ENCODE data around the gene CLTCL1. TPM values are rescaled to one million over a fixed set of nuclear protein-coding genes. Genes with fewer than 3 reads are reported as not detected.

CLTCL1 gene
- total RNA-seq, 1 donor from 2014 or later, result 18.0 TPM

GRCh38 chr22:19224985-19225384, 66.5 kb downstream of the CLTCL1 start:
- no peak for DNase-seq (ENCODE audit: low spot score)
- intact Hi-C loops (cut with DNase I), result loop anchor here (10.0 kb wide), 1 partner anchor 250 kb away; the partner anchor contains the start of genes CDC45 and UFD1

DNA sequence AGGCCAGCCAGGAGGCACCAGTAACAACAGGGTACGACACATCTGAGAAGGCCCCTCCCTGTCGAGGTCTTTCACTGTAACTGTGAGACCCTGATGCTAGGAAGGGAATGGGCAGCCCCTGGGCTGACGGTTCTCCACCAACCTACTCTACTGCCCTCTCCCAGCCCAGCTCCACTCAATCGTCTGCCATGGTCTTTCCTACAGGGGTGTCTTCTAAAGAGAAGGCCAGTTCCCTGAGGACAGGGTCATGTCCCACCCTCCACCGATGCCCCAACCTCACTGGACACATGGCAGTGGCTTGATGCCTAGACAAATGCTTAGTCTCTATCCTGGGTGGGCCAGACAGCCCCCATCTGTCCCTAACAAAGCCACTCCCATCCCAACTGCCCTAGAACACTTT, 67.0 kb downstream of the CLTCL1 start:
- DNase-seq (ENCODE audit: low spot score), result no peak
- intact Hi-C loops (cut with DNase I), result loop anchor here (10.0 kb wide), 1 partner anchor 250 kb away; the partner anchor contains the start of genes CDC45 and UFD1

DNA sequence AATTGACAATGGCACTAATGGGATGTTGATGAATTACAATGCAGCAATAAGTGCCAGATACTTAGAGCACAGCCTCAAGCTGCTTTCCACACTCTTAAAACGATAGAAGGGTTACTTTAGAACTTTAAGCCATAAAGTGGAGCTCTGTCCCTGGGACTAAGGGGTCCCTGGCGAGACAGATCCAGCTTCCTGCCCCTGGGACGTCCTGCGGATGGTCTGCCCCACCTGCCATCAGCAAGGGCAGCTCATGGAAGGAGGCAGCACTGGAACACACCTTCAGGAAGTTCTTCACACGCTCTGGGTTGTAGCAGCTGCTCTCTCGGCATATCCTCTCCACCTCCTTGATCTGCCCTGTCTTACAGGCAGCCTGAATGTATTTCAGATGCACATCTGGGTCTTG, 67.9 kb downstream of the CLTCL1 start:
- intact Hi-C loops (cut with DNase I), result loop anchor here (10.0 kb wide), 1 partner anchor 251 kb away; the partner anchor contains the start of genes CDC45 and UFD1
- no peak for DNase-seq (ENCODE audit: low spot score)

DNA sequence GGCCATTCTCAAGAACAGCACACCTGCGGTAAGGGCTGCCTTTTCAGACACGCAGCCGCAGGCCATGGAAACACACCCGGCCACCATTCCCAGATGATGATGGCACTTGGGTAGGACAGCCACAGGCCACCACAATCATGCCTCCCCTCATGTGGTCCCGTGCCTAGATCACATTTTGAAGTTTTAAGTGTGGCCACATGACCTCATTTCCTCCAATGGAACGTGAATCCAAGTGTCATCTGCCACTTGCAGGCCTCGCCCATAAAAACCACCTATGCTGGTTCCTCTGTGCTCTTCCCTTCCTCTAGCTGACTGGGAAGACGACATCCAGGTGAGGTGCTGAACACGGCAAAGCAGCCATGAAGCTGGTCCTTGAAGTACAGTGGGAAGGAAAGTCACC, 68.4 kb downstream of the CLTCL1 start:
- intact Hi-C loops (cut with DNase I), result loop anchor here (10.0 kb wide), 1 partner anchor 252 kb away; the partner anchor contains the start of genes CDC45 and UFD1
- no peak for DNase-seq (ENCODE audit: low spot score)

- DNase-seq (ENCODE audit: low spot score), result no peak
- intact Hi-C loops (cut with DNase I), result loop anchor here (10.0 kb wide), 1 partner anchor 252 kb away; the partner anchor contains the start of genes CDC45 and UFD1
Observed at GRCh38 chr22:19222242-19223005, 69.1 kb downstream of the CLTCL1 start.

DNA sequence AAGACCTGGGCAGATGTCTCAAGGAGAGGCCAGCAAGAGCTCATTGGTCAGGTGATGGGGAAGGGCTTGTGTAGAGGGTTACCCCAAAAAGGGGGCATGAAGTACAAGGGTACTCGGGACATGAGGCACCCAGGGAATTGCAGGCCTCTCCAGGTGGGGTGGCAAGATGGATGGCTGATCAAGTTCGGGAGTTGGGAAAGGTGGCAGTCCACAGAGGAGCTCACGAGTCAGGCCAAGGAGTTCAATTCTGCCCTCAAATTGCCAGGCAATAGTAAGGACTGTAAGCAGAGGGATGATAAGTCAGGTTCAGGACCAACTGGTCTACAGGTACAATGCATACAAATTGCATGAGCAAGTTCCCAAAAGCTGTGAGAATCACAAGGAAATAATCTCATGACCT, 70.7 kb downstream of the CLTCL1 start:
- intact Hi-C loops (cut with DNase I), result loop anchor here (10.0 kb wide), 1 partner anchor 254 kb away; the partner anchor contains the start of genes CDC45 and UFD1

GRCh38 chr22:19218541-19219233, 72.8 kb downstream of the CLTCL1 start:
- DNase-seq (ENCODE audit: low spot score), result no peak

More for the DNA sequence above, 70.7 kb downstream of the CLTCL1 start:
- DNase-seq (ENCODE audit: low spot score), result no peak

GRCh38 chr22:19216579-19216978, 74.9 kb downstream of the CLTCL1 start:
- no peak for DNase-seq (ENCODE audit: low spot score)
- intact Hi-C loops (cut with DNase I), result no loop called here

More at GRCh38 chr22:19218541-19219233, 72.8 kb downstream of the CLTCL1 start:
- intact Hi-C loops (cut with DNase I), result no loop called here

DNA sequence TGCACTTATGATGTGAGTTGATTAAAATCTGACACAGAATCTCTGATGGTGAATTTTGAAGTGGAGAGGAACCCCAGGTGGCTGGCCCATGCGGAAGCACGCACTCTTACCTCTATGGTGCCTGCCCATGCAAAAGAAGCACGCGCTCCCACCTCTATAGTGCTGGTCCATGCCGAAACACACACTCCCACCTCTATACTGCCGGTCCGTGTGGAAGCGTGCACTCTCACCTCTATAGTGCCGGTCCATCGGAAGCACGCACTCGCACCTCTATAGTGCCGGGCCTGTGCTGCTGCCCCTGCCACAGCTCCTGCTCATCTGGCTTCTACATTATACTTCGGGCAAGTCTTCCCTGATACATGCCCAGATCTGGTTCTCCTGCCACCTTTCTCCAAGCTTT, 76.2 kb downstream of the CLTCL1 start:
- DNase-seq (ENCODE audit: low spot score), result no peak
- intact Hi-C loops (cut with DNase I), result no loop called here

GRCh38 chr22:19214078-19214473, 77.4 kb downstream of the CLTCL1 start:
- no peak for DNase-seq (ENCODE audit: low spot score)
- intact Hi-C loops (cut with DNase I), result no loop called here

DNA sequence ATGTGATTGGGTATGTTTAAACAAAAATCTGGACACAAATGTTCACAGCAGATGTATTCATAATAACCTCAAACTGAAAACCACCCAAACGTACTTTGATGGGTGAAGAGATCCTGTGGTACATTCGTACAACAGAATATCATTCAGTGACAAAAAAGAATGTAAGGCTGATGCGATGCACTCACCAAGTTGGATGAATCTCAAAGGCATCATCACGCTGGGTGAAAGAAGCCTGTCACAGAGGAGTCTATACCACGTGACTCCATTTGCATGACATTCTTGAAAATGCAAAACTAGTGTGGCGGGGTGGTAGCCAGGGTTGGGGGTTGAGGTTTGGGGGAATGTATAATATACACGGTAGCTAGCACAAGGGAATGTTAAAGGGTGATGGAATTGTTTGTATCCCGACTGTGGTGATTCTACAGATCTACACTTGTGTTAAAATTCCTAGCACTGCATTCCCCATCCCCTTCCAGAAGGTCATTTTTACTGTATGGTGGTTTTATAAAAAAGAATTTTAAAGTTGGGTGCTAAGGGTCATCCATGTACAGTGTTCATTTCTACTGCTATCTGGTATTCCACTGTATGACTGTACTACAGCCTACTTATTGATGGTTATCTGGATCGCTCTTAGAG, 78.0 kb downstream of the CLTCL1 start:
- intact Hi-C loops (cut with DNase I), result no loop called here
- no peak for DNase-seq (ENCODE audit: low spot score)

DNA sequence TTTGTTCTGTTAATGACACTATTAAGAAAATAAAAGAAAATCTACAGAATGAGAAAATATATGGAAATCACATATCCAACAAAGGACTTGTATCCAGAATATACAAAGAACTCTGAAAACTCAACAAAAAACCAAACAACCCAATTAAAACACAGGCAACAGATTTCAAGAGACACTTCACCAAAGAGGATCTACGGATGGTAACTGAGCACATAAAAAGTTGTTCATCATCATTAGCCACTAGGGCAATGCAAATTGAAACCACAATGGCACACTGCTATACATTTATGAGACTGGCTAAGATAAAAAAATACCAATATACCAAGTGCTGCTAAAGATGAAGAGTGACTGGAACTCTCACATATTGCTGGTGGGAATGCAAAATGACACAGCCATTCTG, 78.5 kb downstream of the CLTCL1 start:
- intact Hi-C loops (cut with DNase I), result no loop called here
- no peak for DNase-seq (ENCODE audit: low spot score)

DNA sequence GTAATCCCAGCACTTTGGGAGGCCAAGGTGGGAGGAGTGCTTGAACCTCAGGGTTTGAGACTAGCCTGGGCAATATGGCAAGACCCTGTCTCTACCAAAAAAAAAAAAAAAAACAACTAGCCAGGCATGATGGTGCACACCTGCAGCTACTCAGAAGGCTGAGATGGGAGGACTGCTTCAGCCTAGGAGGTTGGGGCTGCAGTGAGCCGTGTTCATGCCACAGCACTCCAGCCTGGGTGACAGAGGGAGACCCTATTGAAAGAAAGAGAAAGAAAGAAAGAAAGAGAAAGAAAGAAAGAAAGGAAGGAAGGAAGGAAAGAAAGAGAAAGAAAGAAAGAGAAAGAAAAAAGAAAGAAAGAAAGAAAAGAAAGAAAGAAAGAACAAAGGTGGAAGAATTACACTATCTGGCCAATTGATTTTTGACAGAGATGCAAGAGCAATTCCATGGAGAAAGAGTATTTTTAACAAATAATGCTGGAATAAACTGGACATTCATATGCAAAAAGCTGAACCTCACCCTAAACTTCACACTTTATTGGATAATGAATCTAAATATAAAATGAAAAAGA, 79.1 kb downstream of the CLTCL1 start:
- intact Hi-C loops (cut with DNase I), result no loop called here
- no peak for DNase-seq (ENCODE audit: low spot score)

GRCh38 chr22:19210188-19210587, 81.3 kb downstream of the CLTCL1 start:
- intact Hi-C loops (cut with DNase I), result no loop called here
- DNase-seq (ENCODE audit: low spot score), result no peak

DNA sequence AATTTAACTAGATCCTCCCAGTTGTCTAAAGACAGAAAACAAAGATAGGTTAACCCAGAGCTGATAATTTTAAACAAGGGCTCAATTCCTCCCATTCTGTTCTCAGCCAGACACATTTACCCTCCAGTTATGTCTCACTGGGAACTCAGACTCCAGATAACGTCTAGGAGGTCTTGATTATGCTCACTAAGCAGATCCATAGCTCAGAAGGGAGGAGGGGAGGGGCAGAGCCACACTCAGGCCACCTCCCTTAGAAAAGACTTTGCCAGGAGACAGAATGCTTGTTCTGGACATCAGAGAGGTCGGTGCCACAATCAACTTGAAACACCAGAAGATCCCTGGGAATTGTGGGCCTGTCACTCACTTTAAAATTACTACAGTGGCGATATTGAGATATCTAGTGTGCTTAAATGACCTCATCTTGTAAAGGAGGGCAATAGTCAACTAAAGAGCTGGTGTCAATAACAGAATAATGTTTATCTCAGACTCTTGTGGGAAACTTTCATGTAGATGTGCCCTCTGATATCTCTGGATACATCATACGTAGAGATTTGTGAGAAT, 83.2 kb downstream of the CLTCL1 start:
- intact Hi-C loops (cut with DNase I), result loop anchor here (10.0 kb wide), 1 partner anchor 64 kb away; the partner anchor contains the start of gene ESS2
- no peak for DNase-seq (ENCODE audit: low spot score)

DNA sequence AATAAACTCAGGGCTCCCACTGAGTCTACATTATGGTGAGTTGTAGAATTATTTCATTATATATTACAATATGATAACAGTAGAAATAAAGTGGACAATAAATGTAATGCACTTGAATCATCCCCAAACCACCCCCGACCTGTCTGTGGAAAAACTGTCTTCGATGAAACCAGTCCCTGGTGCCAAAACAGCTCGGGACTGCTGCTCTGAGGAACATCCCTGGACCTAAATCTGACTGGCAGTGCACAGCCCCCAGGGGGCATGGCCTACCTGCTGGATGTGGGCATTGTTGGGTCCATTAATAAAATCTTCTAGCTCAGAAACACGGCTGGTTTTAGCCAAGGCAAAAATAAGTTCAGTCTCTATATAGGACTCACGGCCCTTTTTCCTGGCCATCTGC, 83.6 kb downstream of the CLTCL1 start:
- DNase-seq (ENCODE audit: low spot score), result no peak
- intact Hi-C loops (cut with DNase I), result loop anchor here (10.0 kb wide), 1 partner anchor 63 kb away; the partner anchor contains the start of gene ESS2

DNA sequence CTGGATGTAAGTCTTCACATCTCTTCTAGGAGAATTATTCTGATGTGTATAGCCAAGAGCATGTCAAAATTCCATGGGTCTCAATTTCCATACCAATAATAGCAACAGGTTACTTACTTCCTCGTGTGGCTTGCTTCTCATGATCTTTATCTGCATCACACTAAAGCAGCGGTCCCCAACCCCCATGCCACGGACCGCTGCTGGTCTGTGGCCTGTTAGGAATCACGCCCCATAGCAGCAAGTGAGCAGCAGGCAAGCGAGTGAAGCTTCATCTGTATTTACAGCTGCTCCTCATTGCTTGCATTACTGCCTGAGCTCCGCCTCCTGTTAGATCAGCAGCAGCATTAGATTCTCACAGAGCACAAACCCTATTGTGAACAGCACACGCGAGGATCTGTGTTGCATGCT, 84.1 kb downstream of the CLTCL1 start:
- intact Hi-C loops (cut with DNase I), result loop anchor here (10.0 kb wide), 1 partner anchor 63 kb away; the partner anchor contains the start of gene ESS2
- DNase-seq (ENCODE audit: low spot score), result no peak

DNA sequence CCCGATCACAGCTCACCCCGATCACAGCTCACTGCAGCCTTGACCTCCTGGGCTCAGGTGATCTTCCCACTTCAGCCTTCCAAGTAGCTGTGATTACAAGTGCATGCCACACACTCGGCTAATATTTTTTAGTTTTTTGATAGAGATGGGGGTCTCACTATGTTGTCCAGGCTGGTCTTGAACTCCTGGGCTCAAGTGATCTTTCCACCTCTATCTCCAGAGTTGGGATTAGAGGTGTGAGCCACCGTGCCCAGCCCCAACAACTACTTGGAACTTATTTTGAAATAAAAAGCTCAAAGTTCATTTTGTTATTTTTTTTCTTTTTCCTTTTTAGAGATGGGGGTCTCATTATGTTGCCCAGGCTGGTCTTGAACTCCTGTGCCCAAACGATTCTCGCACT, 85.2 kb downstream of the CLTCL1 start:
- no peak for DNase-seq (ENCODE audit: low spot score)
- intact Hi-C loops (cut with DNase I), result loop anchor here (10.0 kb wide), 1 partner anchor 61 kb away; the partner anchor contains the start of gene ESS2

DNA sequence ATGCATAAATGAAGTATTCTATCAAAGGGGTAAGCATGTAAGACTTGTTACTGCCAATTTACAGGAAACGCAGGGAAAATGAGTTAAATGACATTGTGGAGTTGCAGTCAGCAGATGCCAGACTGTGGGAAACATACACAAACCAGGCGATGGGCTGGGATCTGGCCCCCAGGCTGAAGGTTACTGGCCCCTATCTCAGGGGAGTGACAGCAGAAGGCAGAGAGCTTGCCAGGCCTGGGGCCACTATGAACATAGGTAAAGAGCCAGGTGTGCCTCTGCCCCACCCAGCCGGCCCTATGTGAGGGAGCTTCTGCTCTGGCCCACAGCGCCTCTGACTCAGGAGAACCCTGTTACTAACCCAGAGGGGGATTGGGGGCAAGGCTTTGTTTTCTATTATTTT, 86.9 kb downstream of the CLTCL1 start:
- DNase-seq (ENCODE audit: low spot score), result no peak
- intact Hi-C loops (cut with DNase I), result loop anchor here (10.0 kb wide), 1 partner anchor 60 kb away; the partner anchor contains the start of gene ESS2

All from cardiac septum (tissue), 1 donor.